IPS DF 6.9 (cell line): ENCODE data around the gene RUNX1.
"Not testable (repeated sequence)": the region's sequence is repeated elsewhere in the genome, so short reads cannot be mapped to it uniquely, and the experiment has no call there.

Experiments
- DNase-seq: peaks from one replicate; pipeline ENCODE4 v3.0.0-alpha.2; 2013; ENCODE audit warnings: low read depth, low spot score
- H3K27ac ChIP-seq: one replicate; pipeline ENCODE4 v1.5.1; 2013; ENCODE audit warnings: low read length, control low read depth
- H3K27me3 ChIP-seq: 2 replicates; pipeline ENCODE4 v1.6.1; 2013; ENCODE audit warnings: mild to moderate bottlenecking, low read length; ENCODE audit not compliant: control insufficient read depth, insufficient read depth
- H3K36me3 ChIP-seq: 2 replicates; pipeline ENCODE4 v1.6.1; 2013; ENCODE audit warnings: low read length; ENCODE audit not compliant: control insufficient read depth, insufficient read depth
- H3K4me1 ChIP-seq: 2 replicates; pipeline ENCODE4 v1.6.1; 2013; ENCODE audit warnings: low read length; ENCODE audit not compliant: control insufficient read depth, insufficient read depth
- H3K4me3 ChIP-seq: 2 replicates; pipeline ENCODE4 v1.5.1; 2013; ENCODE audit warnings: mild to moderate bottlenecking, low read length
- H3K9me3 ChIP-seq: 2 replicates; pipeline ENCODE4 v1.6.1; 2013; ENCODE audit warnings: low read length, inconsistent platforms; ENCODE audit not compliant: control insufficient read depth, insufficient read depth
- WGBS: extraction: QIAGEN DNeasy Blood & Tissue Kit; methylation state at CpG from one replicate; pipeline ENCODE4 v1.1.7; 2013; ENCODE audit warnings: mixed read lengths, missing lambda C conversion rate; ENCODE audit not compliant: insufficient read length, insufficient coverage; 5-methylcytosine and 5-hydroxymethylcytosine counted together

Gene RUNX1

GRCh38 chr21:34970167-34970500 lies 79.0 kb downstream of the RUNX1 start:
- H3K36me3 ChIP-seq = no peaks in the 10 kb centered on the region
- H3K9me3 ChIP-seq = no peaks in the 10 kb centered on the region
- no peak overlapping the region for H3K4me3 ChIP-seq
- H3K4me1 ChIP-seq = no peaks in the 10 kb centered on the region
- no CpG with 5 or more reads among the region's 2 CpGs for whole genome bisulfite sequencing
- DNase-seq = no peak
- no peak overlapping the region for H3K27ac ChIP-seq
- no peaks in the 10 kb centered on the region for H3K27me3 ChIP-seq

DNA sequence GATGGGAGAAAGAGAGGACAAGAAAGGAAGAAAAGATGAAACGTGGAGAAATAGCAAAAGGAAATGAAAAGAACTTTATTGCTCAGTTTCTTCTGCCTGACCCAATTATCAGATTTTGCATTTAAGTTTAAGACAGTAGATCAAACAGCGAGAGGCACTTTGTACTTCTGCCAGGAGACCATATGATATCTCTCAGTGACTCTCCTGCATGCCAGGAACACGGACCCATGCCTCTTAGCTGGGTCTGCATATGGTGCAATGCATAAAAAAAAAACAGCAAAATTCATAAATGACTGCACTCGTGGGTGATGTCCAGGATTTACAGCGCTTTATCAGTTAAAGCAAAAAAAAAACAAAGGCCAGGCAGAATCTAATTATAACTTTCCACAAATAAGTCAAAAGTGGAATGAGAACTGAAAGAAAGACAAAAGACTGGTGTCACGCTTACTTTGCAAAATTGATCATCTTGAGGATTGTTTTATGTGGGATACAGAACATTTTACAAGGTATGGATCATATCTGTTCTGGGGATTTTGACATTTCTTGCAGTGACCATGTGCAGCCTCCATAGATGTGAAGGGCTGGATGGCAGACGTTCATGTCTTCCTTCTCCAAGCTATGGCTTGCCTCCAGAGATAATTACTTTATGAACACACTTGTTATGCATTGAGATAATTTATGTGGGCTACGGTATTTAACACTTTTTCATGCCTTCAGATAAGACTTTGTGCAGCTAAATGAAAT lies 79.5 kb downstream of the RUNX1 start:
- Histone ChIP-seq H3K27me3 (no peaks in the 10 kb centered on the region), H3K36me3 (no peaks in the 10 kb centered on the region), H3K4me1 (no peaks in the 10 kb centered on the region), H3K27ac (no peak overlapping the region), H3K4me3 (no peak overlapping the region), H3K9me3 (no peaks in the 10 kb centered on the region)
- WGBS = no CpG with 5 or more reads among the region's 8 CpGs
- no peak for DNase-seq

DNA sequence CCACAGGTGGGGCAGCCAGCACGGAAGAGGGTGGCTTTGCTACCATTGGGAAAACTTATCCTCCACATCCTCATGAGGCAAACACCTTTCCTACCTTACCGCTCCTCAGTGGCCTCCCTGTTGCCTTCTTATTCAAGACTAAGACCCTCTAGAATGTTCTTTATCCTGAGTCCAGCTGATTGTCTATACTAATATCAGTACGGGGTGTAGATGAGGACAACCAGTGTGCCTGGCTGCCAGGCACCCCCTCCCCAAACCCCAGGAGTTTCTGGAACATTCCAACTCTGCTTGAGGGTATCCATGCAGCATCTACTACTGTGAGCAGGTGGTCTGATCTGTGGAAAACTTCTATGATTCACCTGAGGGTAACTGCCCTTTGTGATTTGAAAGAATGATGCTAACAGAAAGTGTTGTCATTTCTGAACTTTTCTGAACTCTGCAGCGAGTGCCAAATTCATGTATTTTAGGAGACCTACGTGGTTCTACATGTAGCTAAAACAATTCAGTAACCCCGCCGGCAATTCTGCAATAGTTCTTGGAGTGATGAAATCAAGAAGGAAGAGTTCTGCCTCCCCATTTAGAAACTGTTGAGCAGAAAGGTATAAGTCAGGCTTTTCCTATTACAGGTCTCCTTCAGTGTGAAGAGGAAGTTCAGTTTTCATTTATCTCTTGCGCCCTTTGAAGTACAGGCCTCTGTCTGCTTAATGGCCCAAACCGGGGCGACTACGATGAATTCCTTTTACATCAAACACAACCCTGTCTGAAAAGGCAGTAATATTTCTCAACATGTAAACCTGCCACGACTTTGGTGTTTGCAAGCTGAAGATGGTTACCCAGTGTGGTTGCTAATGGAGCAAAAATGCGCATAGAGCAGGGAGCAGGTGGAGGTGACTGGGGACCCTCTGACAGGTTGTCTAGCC lies 80.4 kb downstream of the RUNX1 start:
- Histone ChIP-seq H3K9me3 (no peaks in the 10 kb centered on the region), H3K4me3 (no peak overlapping the region), H3K4me1 (no peaks in the 10 kb centered on the region), H3K27ac (no peak overlapping the region), H3K27me3 (no peaks in the 10 kb centered on the region), H3K36me3 (no peaks in the 10 kb centered on the region)
- no CpG with 5 or more reads among the region's 13 CpGs for WGBS
- no peak for DNase-seq

GRCh38 chr21:34967509-34968289 lies 81.4 kb downstream of the RUNX1 start:
- H3K4me1 ChIP-seq = no peaks in the 10 kb centered on the region
- H3K27me3 ChIP-seq = no peaks in the 10 kb centered on the region
- no peaks in the 10 kb centered on the region for H3K9me3 ChIP-seq
- no peak overlapping the region for H3K27ac ChIP-seq
- no CpG with 5 or more reads among the region's 10 CpGs for WGBS
- no peak overlapping the region for H3K4me3 ChIP-seq
- no peaks in the 10 kb centered on the region for H3K36me3 ChIP-seq
- DNase-seq = no peak

- not testable (repeated sequence) for H3K4me1 ChIP-seq
Observed at GRCh38 chr21:34966881-34967280, 82.2 kb downstream of the RUNX1 start.

DNA sequence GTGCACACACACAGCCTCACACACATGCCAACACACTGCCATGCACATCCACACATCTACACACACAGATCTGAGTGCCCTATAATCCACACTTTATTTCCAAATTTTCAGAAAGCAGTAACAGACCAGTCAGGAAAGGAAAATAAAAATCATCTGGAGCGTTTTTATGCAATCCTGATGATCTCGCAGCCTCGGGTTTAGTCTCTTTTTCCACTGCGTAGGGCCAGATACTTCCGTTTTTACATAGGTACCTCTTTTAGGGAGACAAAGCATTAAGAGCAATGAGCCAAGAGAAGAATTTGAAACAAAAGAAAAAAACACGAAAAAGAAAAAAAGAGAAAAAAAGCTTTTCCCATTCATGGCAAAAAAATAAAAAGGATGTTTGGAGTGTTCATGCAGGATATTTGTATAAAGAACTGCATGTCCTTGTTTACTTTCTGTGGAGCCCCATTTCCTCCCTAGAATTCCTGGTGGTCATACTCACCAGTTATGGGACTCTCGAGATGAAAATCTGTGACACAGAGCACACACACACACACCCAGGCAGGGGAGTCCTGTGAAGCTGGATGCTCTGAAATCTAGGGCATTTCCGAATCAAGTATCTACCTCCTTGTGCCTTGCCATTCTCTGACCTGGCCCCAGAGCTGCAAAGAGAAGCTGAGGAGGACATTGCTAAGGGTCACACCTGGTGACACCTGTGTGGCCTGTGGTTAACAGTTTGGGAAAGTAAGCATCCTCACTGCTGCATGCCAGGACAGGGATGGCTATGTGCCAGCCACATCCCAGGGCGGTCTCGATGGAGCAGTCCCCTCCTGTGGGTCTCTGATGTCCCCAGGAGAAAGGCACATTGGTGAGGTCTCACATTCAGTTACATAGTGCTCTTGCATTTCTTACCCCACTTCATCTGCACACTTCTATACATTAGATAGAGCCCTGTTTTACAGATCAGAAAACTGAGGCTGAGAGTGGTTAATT lies 83.6 kb downstream of the RUNX1 start:
- Histone ChIP-seq H3K4me3 (no peak overlapping the region), H3K27me3 (no peaks in the 10 kb centered on the region)
- no peak for DNase-seq

More at GRCh38 chr21:34966881-34967280, 82.2 kb downstream of the RUNX1 start:
- H3K4me3 ChIP-seq, DNase-seq, H3K27me3 ChIP-seq, H3K9me3 ChIP-seq, H3K36me3 ChIP-seq, H3K27ac ChIP-seq: not testable (repeated sequence)
- WGBS = no CpG with 5 or more reads among the region's 11 CpGs

DNA sequence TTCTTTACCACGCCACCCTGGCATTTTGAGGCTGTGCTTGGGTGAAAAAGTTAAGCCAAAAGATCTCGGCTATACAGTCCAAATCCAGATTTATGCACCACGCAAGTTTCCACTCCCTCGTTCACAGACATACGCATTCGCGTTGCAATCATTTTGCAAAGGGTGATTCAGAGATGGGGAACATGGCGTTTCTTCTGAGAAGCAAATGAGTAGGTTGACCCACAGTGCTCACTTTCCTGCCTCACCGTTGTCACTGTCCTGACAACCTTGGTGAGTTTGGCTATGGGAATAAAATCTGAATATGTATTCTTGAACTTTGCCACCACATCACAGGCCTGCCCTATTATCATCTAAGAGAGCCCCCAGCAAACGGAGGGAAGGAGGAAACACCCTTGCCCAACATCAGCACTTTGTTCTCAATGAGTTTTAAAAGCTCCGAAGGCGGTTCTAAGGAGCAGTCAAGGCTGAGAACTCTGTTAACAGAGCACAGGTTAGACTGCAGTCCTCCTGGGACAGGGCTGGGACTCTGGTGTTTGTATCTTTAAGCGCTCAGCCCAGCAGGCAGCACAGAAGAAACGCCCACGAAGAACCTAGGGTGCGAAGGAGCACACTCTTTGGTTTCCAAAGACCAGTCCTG lies 86.4 kb downstream of the RUNX1 start:
- no peak for DNase-seq
- Histone ChIP-seq H3K36me3 (no peaks in the 10 kb centered on the region), H3K4me1 (no peaks in the 10 kb centered on the region), H3K4me3 (no peak overlapping the region), H3K27me3 (no peaks in the 10 kb centered on the region), H3K27ac (no peak overlapping the region), H3K9me3 (no peaks in the 10 kb centered on the region)
- WGBS = no CpG with 5 or more reads among the region's 16 CpGs

More for the DNA sequence above, 83.6 kb downstream of the RUNX1 start:
- Histone ChIP-seq H3K4me1 (no peaks in the 10 kb centered on the region), H3K36me3 (no peaks in the 10 kb centered on the region), H3K9me3 (no peaks in the 10 kb centered on the region), H3K27ac (no peak overlapping the region)
- WGBS = no CpG with 5 or more reads among the region's 10 CpGs

GRCh38 chr21:34962136-34962535 lies 87.0 kb downstream of the RUNX1 start:
- H3K4me3 ChIP-seq = no peak overlapping the region
- no peaks in the 10 kb centered on the region for H3K9me3 ChIP-seq
- H3K27ac ChIP-seq = no peak overlapping the region
- H3K4me1 ChIP-seq = no peaks in the 10 kb centered on the region
- WGBS = no CpG with 5 or more reads among the region's 2 CpGs
- H3K27me3 ChIP-seq = no peaks in the 10 kb centered on the region
- DNase-seq = no peak
- H3K36me3 ChIP-seq = no peaks in the 10 kb centered on the region

GRCh38 chr21:34960687-34961086 lies 88.4 kb downstream of the RUNX1 start:
- Histone ChIP-seq H3K27ac (no peak overlapping the region), H3K36me3 (no peaks in the 10 kb centered on the region), H3K27me3 (no peaks in the 10 kb centered on the region), H3K9me3 (no peaks in the 10 kb centered on the region), H3K4me3 (no peak overlapping the region), H3K4me1 (no peaks in the 10 kb centered on the region)
- no peak for DNase-seq
- WGBS = no CpG with 5 or more reads among the region's 2 CpGs
